ENCODE data around the gene CTXND1. TPM values are rescaled to one million over a fixed set of nuclear protein-coding genes. Genes with fewer than 3 reads are reported as not detected.

Gene CTXND1
- polyA plus RNA-seq, 3 donors: not detected

- 50% methylated on average over 1 of the region's 3 CpGs for WGBS (ENCODE audit: insufficient coverage)
These were observed 14.1 kb upstream of the CTXND1 start for GRCh38 chr15:80266113-80266512.

DNA sequence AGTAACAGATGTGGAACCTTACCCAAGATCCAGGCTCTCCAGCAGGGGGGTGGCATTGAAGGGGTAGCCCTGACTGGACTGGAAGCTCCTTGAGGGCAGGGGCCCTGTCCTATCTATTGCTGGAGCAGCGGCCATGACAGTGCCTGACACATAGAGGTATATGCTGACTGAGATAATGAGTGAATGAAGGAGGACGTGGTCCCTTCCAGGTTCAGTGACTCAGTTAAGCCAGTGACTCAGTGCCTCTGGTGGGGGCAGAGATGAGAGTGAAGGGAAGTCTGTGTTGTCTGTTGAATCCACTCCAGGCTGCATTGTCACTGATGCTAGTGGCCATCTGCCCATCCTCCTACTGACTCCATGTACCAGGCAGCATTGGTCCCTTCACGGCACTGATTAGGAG, 13.0 kb upstream of the CTXND1 start:
- Histone ChIP-seq H3K27me3 (ENCODE audit: control insufficient read depth in 2 of 2, insufficient read depth in 2 of 2, low read length in 2 of 2) (peaks cover 0 to 3% of the 10 kb centered on the region in 2 donors), H3K4me2 (replicated peaks; ENCODE audit: extremely low read depth, low read length, poor library complexity, severe bottlenecking) (no peak overlapping the region), H3K36me3 (replicated peaks in 1 of 2; ENCODE audit: control insufficient read depth in 1 of 2, insufficient read depth in 2 of 2, low read length in 2 of 2) (no peaks in the 10 kb centered on the region), H3K79me2 (ENCODE audit: insufficient read depth, low read length) (no peaks in the 10 kb centered on the region), H3K4me1 (ENCODE audit: control insufficient read depth in 1 of 2, insufficient read depth in 2 of 2, low read length in 2 of 2) (no peaks in the 10 kb centered on the region), H2AFZ (ENCODE audit: insufficient read depth, low read depth, low read length, poor library complexity, severe bottlenecking) (no peak overlapping the region), H3K9me3 (replicated peaks in 1 of 2; ENCODE audit: control insufficient read depth in 1 of 2, insufficient read depth in 1 of 2, low read length in 2 of 2) (no peaks in the 10 kb centered on the region), H3K4me3 (replicated peaks in 1 of 3; ENCODE audit: low read depth in 2 of 3, low read length in 3 of 3) (no peak overlapping the region), H4K20me1 (ENCODE audit: insufficient read depth, low read length) (no peaks in the 10 kb centered on the region), H3K9ac (ENCODE audit: insufficient read depth, low read length, poor library complexity, severe bottlenecking) (no peak overlapping the region), H3K27ac (ENCODE audit: low read depth in 1 of 2, low read length in 2 of 2) (no peak overlapping the region)
- TF ChIP-seq, protein P1, sequence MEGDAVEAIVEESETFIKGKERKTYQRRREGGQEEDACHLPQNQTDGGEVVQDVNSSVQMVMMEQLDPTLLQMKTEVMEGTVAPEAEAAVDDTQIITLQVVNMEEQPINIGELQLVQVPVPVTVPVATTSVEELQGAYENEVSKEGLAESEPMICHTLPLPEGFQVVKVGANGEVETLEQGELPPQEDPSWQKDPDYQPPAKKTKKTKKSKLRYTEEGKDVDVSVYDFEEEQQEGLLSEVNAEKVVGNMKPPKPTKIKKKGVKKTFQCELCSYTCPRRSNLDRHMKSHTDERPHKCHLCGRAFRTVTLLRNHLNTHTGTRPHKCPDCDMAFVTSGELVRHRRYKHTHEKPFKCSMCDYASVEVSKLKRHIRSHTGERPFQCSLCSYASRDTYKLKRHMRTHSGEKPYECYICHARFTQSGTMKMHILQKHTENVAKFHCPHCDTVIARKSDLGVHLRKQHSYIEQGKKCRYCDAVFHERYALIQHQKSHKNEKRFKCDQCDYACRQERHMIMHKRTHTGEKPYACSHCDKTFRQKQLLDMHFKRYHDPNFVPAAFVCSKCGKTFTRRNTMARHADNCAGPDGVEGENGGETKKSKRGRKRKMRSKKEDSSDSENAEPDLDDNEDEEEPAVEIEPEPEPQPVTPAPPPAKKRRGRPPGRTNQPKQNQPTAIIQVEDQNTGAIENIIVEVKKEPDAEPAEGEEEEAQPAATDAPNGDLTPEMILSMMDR (IDR thresholded peaks at IDR 0.05): no peak
- Mint-ChIP-seq H3K36me3 (no peaks in the 10 kb centered on the region), H3K27me3 (ENCODE audit: low read depth in 3 of 3) (peaks cover 7 to 16% (median 15%) of the 10 kb centered on the region in 3 donors), H3K4me1 (no peaks in the 10 kb centered on the region), H3K9me3 (peaks cover 0 to 5% (median 3%) of the 10 kb centered on the region in 7 donors), H3K4me3 (no peak overlapping the region), H3K27ac (no peak overlapping the region)
- intact Hi-C loops (cut with micrococcal nuclease): no loop called here
- no peak for DNase-seq
- WGBS (ENCODE audit: insufficient coverage): 100% methylated on average over 1 of the region's 3 CpGs

More at GRCh38 chr15:80266113-80266512, 14.1 kb upstream of the CTXND1 start:
- Histone ChIP-seq H3K36me3 (replicated peaks in 1 of 2; ENCODE audit: control insufficient read depth in 1 of 2, insufficient read depth in 2 of 2, low read length in 2 of 2) (no peaks in the 10 kb centered on the region), H2AFZ (ENCODE audit: insufficient read depth, low read depth, low read length, poor library complexity, severe bottlenecking) (no peak overlapping the region), H3K79me2 (ENCODE audit: insufficient read depth, low read length) (no peaks in the 10 kb centered on the region), H3K9ac (ENCODE audit: insufficient read depth, low read length, poor library complexity, severe bottlenecking) (no peak overlapping the region), H3K9me3 (replicated peaks in 1 of 2; ENCODE audit: control insufficient read depth in 1 of 2, insufficient read depth in 1 of 2, low read length in 2 of 2) (no peaks in the 10 kb centered on the region), H3K27ac (ENCODE audit: low read depth in 1 of 2, low read length in 2 of 2) (no peak overlapping the region), H3K27me3 (ENCODE audit: control insufficient read depth in 2 of 2, insufficient read depth in 2 of 2, low read length in 2 of 2) (peaks cover 0 to 3% of the 10 kb centered on the region in 2 donors), H3K4me2 (replicated peaks; ENCODE audit: extremely low read depth, low read length, poor library complexity, severe bottlenecking) (no peak overlapping the region), H3K4me1 (ENCODE audit: control insufficient read depth in 1 of 2, insufficient read depth in 2 of 2, low read length in 2 of 2) (no peaks in the 10 kb centered on the region), H4K20me1 (ENCODE audit: insufficient read depth, low read length) (no peaks in the 10 kb centered on the region), H3K4me3 (replicated peaks in 1 of 3; ENCODE audit: low read depth in 2 of 3, low read length in 3 of 3) (no peak overlapping the region)
- intact Hi-C loops (cut with micrococcal nuclease): no loop called here
- H3K36me3 Mint-ChIP-seq: no peaks in the 10 kb centered on the region
- H3K27me3 Mint-ChIP-seq (ENCODE audit: low read depth in 3 of 3): peaks cover 7 to 11% (median 10%) of the 10 kb centered on the region in 3 donors
- H3K27ac Mint-ChIP-seq: no peak overlapping the region
- TF ChIP-seq, protein P1 (IDR thresholded peaks at IDR 0.05): no peak
- no peak overlapping the region for H3K4me3 Mint-ChIP-seq
- DNase-seq: no peak
- H3K4me1 Mint-ChIP-seq: no peaks in the 10 kb centered on the region
- peaks cover 0 to 4% (median 2%) of the 10 kb centered on the region in 7 donors for H3K9me3 Mint-ChIP-seq
